Osteoblast (primary cell): ENCODE measurements around the gene MACF1. TPM values are rescaled to one million over a fixed set of nuclear protein-coding genes. Genes with fewer than 3 reads are reported as not detected.
"Not testable (repeated sequence)": the region's sequence is repeated elsewhere in the genome, so short reads cannot be mapped to it uniquely, and the experiment has no call there.

ENCODE experiments used
- DNase-seq: peaks from one replicate; pipeline ENCODE4 v3.0.0; 2011; ENCODE audit warnings: low spot score, mixed read lengths; ENCODE audit not compliant: insufficient read length; ENCODE audit errors: missing footprints
- H2AFZ ChIP-seq: 2 replicates; pipeline ENCODE4 v1.6.0; 2011; ENCODE audit warnings: mild to moderate bottlenecking, low read length
- H3K27ac ChIP-seq: 2 replicates; pipeline ENCODE4 v1.5.1; 2011; ENCODE audit warnings: mild to moderate bottlenecking, low read depth, low read length, moderate library complexity
- H3K27me3 ChIP-seq: 2 replicates; pipeline ENCODE4 v1.6.0; 2012; ENCODE audit warnings: mild to moderate bottlenecking, control low read depth, inconsistent platforms, low read length, moderate library complexity; ENCODE audit not compliant: insufficient read depth
- H3K36me3 ChIP-seq: 2 replicates; pipeline ENCODE4 v1.5.1; 2011; ENCODE audit warnings: mild to moderate bottlenecking, low read length, control low read depth, moderate library complexity; ENCODE audit not compliant: insufficient read depth
- H3K4me1 ChIP-seq: 2 replicates; pipeline ENCODE4 v1.5.1; 2011; ENCODE audit warnings: mild to moderate bottlenecking, low read length, control low read depth, moderate library complexity; ENCODE audit not compliant: insufficient read depth
- H3K4me2 ChIP-seq: 2 replicates; pipeline ENCODE4 v1.6.0; 2011; ENCODE audit warnings: mild to moderate bottlenecking, low read length; ENCODE audit not compliant: insufficient read depth
- H3K4me3 ChIP-seq: fragments of 200-600 bp; sonication (generic); 3 replicates; pipeline ENCODE4 v1.5.1; 2012; ENCODE audit warnings: mild to moderate bottlenecking, low read length, inconsistent platforms; ENCODE audit not compliant: insufficient read depth
- H3K79me2 ChIP-seq: 2 replicates; pipeline ENCODE4 v1.6.0; 2012; ENCODE audit warnings: mild to moderate bottlenecking, low read length, control low read depth, inconsistent platforms; ENCODE audit not compliant: insufficient read depth
- H3K9me3 ChIP-seq: 2 replicates; pipeline ENCODE4 v1.5.1; 2011; ENCODE audit warnings: low read depth, low read length, control low read depth
- H4K20me1 ChIP-seq: 2 replicates; pipeline ENCODE4 v1.6.0; 2012; ENCODE audit warnings: mild to moderate bottlenecking, low read length, control low read depth; ENCODE audit not compliant: insufficient read depth
- CTCF ChIP-seq: IDR thresholded peaks from 2 replicates; pipeline ENCODE4 v1.5.1; 2011; ENCODE audit warnings: mild to moderate bottlenecking, low read depth, low read length, moderate library complexity; ENCODE audit errors: extremely low read depth
- total RNA-seq: library from RNA; depleted of rRNA; stranded (reverse); fragments of >200 nt; gene quantifications from 2 replicates; pipeline ENCODE4 v1.2.3, GENCODE V29; 2012

Gene MACF1
- total RNA-seq, 1 donor, result 424 TPM

- H3K4me1 ChIP-seq, result no peaks in the 10 kb centered on the region
- no peak overlapping the region for H3K4me2 ChIP-seq
- DNase-seq, result peak; percentile 62
- H3K27ac ChIP-seq, result no peak overlapping the region
- H3K27me3 ChIP-seq, result no peaks in the 10 kb centered on the region
- H4K20me1 ChIP-seq, result no peaks in the 10 kb centered on the region
- no peak for TF ChIP-seq CTCF
- peaks cover 22% of the 10 kb centered on the region for H3K36me3 ChIP-seq
- no peak overlapping the region for H3K4me3 ChIP-seq
- H3K9me3 ChIP-seq, result no peaks in the 10 kb centered on the region
- no peaks in the 10 kb centered on the region for H3K79me2 ChIP-seq
- H2AFZ ChIP-seq, result no peak overlapping the region
Observed at GRCh38 chr1:39524591-39525365, 320.3 kb downstream of the MACF1 start.

GRCh38 chr1:39525366-39526165 lies 321.1 kb downstream of the MACF1 start:
- Histone ChIP-seq H3K27me3 (no peaks in the 10 kb centered on the region), H2AFZ (no peak overlapping the region), H3K27ac (no peak overlapping the region), H3K79me2 (no peaks in the 10 kb centered on the region), H3K9me3 (no peaks in the 10 kb centered on the region), H4K20me1 (no peaks in the 10 kb centered on the region), H3K4me2 (no peak overlapping the region), H3K36me3 (peaks cover 22% of the 10 kb centered on the region), H3K4me1 (no peaks in the 10 kb centered on the region), H3K4me3 (no peak overlapping the region)
- TF ChIP-seq CTCF, result no peak
- DNase-seq, result peak; percentile 48

GRCh38 chr1:39526466-39527189 lies 322.1 kb downstream of the MACF1 start:
- Histone ChIP-seq H3K27ac (no peak overlapping the region), H3K4me3 (no peak overlapping the region), H3K27me3 (no peaks in the 10 kb centered on the region), H3K9me3 (no peaks in the 10 kb centered on the region), H3K36me3 (peaks cover 22% of the 10 kb centered on the region), H4K20me1 (no peaks in the 10 kb centered on the region), H2AFZ (no peak overlapping the region), H3K79me2 (no peaks in the 10 kb centered on the region), H3K4me2 (no peak overlapping the region), H3K4me1 (no peaks in the 10 kb centered on the region)
- DNase-seq, result peak; percentile 76
- no peak for TF ChIP-seq CTCF

GRCh38 chr1:39527190-39527579 lies 322.7 kb downstream of the MACF1 start:
- not testable (repeated sequence) for H4K20me1 ChIP-seq, H3K4me1 ChIP-seq, DNase-seq, H3K4me2 ChIP-seq, H3K27me3 ChIP-seq, H3K27ac ChIP-seq, H3K4me3 ChIP-seq, H2AFZ ChIP-seq, H3K79me2 ChIP-seq, H3K9me3 ChIP-seq
- H3K36me3 ChIP-seq, result peaks cover 24% of the 10 kb centered on the region
